NAMALWA (cell line): Measurements from ENCODE around the gene MN1.
A peak's percentile ranks its signal among the peaks of the same experiment; 100 is the strongest.
"Not testable (repeated sequence)": the region's sequence is repeated elsewhere in the genome, so short reads cannot be mapped to it uniquely, and the experiment has no call there.

Experiments
- DNase-seq: peaks from one replicate; pipeline ENCODE4 v3.0.0-alpha.2; 2015; ENCODE audit warnings: low spot score

The MN1 gene

DNA sequence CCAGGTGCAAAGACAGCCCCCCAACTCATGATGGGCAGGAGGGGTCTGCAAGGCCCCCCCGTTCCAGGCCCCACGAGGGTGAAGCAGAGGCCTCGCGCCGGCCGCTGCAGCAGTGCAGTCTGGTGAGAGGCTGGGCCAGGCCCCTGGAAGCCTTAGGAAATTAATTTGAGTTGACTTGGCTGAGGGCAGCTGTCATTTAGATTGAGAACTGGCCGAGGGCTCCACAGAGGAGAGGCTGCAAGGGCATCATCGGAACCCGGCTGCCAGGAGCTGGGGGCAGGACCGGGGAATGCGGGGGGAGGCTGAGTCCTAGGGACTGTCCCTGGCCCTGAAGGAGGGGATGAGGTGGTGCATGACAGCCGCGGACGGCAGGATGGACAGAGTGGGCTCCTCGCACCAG lies 39.9 kb downstream of the MN1 start:
- DNase-seq = no peak

GRCh38 chr22:27761000-27761399 lies 40.6 kb downstream of the MN1 start:
- DNase-seq = no peak

- DNase-seq = no peak
These were observed 41.1 kb downstream of the MN1 start for GRCh38 chr22:27760474-27760873.

DNA sequence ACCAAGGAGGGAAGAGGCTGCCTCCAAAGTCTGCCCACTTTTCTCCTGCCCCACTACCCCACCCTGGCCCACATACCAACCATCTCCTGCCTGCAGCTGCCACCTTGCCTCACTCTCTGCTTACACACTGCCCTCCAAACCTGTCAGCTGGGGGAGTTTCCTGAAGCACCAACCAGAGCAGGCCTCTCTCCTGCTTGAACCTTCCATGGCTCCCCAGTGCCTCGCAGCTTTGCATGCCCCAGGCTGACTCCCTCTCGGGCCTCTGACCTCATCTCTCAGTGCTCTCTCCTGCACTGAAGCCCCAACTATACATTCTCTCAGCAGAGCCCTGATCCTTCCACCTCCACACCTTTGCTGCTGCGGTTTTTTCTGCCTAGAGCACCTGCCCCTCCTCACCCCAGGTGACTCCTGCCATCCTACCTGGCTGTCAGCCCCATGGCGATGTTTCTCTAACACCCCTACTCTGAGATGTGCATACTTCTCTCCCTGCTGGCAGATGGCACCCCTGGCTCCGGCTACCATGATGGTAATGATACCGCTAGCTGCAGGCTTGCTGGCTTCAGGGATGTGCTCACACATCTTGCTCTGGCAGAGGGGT lies 43.5 kb downstream of the MN1 start:
- DNase-seq = no peak

DNA sequence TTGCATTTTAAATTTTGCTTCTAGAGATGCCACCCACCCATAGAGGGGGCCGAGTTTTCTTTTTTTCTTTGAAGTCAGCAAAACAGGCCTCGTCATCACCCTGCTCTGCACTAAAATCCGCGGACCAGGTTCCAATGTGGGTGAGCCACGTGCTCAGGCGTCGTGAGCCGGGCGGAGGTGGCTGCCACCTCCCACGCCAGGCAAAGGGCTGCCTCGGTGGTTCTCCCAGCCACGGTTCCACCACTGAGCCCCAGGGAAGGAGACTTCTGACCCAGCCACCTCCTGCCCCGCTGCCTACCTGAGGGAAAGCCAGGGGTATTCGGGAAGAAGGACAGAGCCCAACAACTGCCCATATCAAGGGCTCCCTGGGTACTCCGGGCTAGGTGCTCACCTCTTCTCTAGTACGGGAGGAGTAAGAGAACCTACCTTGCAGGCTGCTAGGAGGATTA lies 45.3 kb downstream of the MN1 start:
- no peak for DNase-seq

DNA sequence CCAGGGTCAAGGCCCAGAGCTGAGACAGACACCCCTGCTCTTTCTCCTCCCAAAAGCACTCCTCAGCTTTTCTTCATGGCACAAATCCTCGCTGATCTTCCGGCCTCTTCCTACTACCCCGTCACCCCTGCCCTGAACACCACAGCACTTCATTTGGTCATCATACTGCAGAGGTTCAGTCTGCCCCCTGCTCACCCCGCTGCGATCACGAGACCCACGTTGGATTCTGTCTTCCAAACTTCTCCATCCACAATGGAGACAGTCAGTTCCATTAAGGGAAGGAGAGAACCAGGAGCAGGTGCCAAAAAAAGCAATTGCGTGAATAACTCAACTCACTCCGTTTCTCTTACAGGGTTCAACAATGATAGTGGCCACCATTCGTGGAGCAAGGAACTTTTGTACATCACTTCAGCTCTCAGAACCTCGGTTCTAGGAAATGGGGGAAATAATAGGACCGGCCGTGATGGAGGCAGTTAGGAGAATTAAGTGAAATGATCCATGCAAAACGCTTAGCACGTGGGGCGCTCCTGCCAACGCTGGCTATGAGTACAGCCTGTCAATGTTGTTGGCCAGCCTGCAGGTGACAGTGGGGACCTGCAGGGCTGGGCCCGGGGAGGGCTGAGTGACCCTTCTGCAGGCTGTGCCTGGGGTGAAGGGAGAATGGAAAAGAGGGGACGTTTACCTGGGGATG lies 45.9 kb downstream of the MN1 start:
- no peak for DNase-seq

DNA sequence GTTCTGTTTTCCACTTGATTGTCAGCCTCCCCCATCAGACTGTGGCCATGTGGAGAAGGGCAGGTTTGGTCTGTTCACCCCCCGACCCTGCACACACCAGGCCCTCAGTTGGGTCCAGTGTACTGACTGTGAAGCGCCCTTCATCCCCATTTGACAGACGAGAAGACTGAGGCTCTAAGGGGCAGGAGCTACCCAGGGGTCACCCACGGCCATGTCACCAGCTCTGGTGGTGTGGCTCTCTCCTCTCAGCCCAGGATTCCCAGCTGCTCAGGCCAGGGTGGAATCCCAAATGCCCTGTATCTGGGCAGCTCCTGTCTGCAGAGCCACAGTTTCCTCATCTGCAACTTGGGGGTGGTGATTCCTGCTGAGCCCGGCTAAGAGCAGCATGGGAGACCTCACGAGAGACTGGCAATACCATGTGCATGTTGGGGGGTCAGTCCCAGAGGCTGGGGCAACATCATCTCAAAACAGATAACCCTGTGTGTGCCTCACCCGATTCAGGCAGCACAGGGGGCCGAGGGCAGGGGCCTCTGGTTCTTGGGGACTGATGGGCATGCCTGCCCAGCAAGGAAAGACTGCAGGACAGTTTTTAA lies 46.6 kb downstream of the MN1 start:
- DNase-seq = no peak

- no peak for DNase-seq
These were observed 47.2 kb downstream of the MN1 start for GRCh38 chr22:27754247-27754887.

GRCh38 chr22:27752771-27753170 lies 48.8 kb downstream of the MN1 start:
- DNase-seq = no peak

- DNase-seq = no peak
These were observed 49.4 kb downstream of the MN1 start for GRCh38 chr22:27752141-27752540.

DNA sequence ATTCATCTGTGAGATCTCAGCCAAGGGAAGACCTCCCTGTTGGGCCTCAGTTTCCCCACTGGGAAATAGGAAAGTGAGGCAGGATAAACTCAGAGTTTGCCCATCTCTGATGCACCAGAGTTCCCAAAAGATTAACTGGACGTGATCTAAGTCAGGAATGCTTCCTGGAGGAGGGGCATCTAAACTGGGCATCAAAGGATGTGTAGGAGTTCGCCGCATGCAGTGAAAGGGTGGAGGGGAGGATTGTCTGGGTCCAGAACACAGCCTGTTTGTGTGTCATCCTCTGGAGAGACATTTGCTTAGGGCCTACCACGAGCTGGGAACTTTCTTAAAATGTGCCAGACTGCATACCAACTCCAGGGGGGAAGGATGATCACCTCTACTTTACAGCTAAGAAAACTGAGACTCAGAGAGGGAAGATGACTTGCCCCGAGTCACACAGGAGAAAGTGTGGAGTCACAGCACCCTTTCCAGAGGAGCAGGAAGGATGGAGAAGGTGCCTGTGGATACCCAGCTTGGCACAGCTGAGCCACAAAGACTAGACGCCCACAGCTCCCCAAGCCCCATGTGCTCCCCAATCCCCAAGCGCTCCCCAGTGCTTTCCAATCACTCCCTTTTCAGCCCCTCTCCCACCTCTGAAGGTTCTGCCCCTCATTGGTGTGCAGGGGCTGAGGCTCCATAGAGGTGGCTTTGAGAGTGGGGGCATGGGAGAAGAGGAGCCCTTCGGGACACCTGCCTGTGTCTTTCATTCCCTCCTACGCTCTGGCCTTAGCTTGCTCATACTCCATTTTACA lies 50.1 kb downstream of the MN1 start:
- DNase-seq = no peak

DNA sequence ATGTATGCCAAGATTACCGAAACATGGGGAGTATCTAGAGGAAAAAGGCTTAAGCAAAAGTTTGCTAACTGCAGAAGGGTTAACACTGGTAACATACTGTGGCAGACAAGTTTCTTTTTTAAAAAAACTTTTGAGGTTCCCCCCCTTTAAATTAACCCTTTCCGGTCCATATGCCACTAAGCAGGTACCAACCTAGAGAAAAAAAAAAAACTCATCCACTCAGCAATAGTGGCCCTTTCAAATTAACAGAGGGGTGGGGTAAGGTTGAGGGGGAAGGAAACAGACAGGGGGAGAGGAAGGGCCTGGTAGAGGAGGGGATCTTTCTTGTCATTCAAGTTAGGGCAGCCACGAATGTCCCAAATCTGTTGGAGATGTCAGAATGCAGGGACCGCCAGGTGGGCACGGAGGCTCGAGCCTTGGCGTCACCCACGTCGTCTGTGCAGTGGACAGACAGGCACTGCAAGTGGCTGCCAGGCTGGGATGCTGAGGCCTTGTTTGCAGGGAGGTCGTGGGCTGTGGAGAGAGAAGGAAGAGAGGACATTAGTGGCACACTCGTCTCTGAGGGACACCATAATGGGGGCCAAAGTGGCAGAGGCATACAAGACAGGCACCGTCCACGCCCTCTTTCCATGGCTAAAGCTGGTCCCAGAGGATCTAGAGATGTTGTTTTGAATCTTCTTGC lies 50.8 kb downstream of the MN1 start:
- DNase-seq = no peak

- no peak for DNase-seq
These were observed 51.8 kb downstream of the MN1 start for GRCh38 chr22:27749597-27750225.

GRCh38 chr22:27748751-27749191 lies 52.8 kb downstream of the MN1 start:
- no peak for DNase-seq

GRCh38 chr22:27748349-27748748 lies 53.2 kb downstream of the MN1 start:
- no peak for DNase-seq

DNA sequence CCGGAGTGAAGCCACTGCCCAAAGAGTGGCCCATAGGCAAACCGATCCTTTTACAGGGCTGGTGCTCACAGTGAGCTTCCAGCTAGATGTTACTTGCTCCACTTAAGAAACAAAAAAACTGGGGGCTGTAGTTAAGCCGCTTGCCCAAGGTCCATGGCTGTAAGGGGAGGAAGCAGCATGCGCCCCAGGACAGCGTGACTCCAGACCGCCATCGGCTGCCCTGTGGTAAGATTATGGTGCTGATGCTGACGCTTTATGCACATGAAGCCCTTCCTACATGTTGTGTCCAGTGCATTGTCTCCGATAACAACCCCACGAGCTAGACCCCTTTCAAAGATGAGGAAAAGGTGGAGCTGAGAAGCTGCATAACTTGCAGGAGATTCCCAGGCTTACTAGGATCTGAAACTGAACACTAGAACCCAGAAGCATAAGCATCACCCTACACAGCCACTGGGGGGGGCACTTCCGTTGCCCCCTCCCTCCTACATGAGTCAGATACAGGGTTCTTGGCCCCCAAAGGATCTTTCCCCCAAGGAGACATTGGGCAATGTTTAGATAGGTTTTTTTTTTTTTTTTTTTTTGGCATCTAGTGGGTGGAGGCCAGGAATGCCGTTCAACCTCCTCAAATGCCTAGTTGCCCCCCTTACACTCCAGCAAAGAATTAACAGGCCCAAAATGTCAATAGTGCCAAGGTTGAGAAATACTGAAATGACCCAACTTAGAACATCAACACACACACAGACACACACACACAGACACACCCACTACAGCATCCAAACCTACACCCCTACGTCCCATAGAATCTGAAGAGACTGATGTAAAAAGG lies 53.9 kb downstream of the MN1 start:
- peak; percentile 9 for DNase-seq

DNA sequence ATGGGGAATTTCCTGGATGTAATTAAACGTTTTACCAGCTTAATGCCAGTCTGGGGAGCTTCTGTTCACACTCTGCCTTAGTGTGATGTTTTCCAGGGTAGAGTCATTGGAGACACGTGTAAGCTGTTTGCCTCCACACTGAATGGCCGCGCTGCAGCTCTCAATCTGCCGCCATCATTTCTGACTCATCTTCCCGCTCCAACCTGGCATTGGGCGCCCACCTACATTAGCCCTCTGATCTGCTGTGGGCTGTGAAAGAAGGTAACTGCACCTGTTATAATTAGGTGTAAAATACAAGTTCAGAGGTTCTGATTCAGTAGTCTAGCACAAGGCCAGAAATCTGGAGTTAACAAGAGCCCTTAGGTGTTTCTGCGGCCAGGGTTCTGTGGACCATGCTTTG lies 54.6 kb downstream of the MN1 start:
- DNase-seq = no peak

DNA sequence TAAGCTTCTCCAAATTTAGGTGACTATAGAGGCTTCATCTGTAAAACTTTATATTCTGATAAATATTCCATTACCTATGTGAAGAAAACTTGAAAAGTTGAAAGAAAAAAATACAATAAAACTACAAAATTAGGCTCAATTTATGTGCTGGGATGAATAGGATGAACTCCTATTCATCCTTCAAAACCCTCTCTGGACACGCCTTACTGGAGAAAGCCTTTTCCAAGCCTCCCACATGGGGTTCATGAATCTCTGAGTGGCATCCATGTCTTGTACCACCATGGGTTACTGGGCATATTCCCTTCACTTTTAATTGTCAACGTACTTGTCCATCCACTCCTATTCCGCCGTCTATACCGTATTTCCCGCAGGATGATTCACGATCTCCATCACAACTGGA lies 55.7 kb downstream of the MN1 start:
- DNase-seq = no peak

- DNase-seq = no peak
These were observed 56.4 kb downstream of the MN1 start for GRCh38 chr22:27745154-27745553.

GRCh38 chr22:27744078-27744477 lies 57.5 kb downstream of the MN1 start:
- not testable (repeated sequence) for DNase-seq
